Bronchial epithelial cell (primary cell): ENCODE data around the gene LRP1B. TPM values are rescaled to one million over a fixed set of nuclear protein-coding genes. Genes with fewer than 3 reads are reported as not detected.
"Not testable (repeated sequence)": the region's sequence is repeated elsewhere in the genome, so short reads cannot be mapped to it uniquely, and the experiment has no call there.

Experiments
- DNase-seq: peaks from one replicate; pipeline ENCODE4 v3.0.0-alpha.2; 2010; ENCODE audit warnings: low read depth
- FAIRE-seq: peaks from 2 replicates; lab custom pipeline; 2011; peaks lifted over from hg19 to GRCh38; lab: Jason Lieb, UNC
- H3K27me3 ChIP-seq: 2 replicates; pipeline ENCODE4 v1.5.1; 2011; ENCODE audit warnings: low read length; ENCODE audit not compliant: control insufficient read depth, insufficient read depth
- H3K36me3 ChIP-seq: 2 replicates; pipeline ENCODE4 v1.5.1; 2011; ENCODE audit warnings: low read length; ENCODE audit not compliant: control insufficient read depth, insufficient read depth
- H3K4me3 ChIP-seq: 2 replicates; pipeline ENCODE4 v1.5.1; 2011; ENCODE audit warnings: mild to moderate bottlenecking, low read depth, low read length, control low read depth
- CTCF ChIP-seq: IDR thresholded peaks from 2 replicates; pipeline ENCODE4 v1.5.1; 2011; ENCODE audit warnings: mild to moderate bottlenecking, moderate library complexity, low read length, control low read depth, inconsistent platforms; ENCODE audit not compliant: insufficient read depth, severe bottlenecking
- total RNA-seq: library from RNA; depleted of rRNA; stranded (reverse); fragments of >200 nt; gene quantifications from 2 replicates; pipeline ENCODE4 v1.2.1, GENCODE V29; 2014

LRP1B gene
- total RNA-seq, 1 donor from 2014 or later: under 0.01 TPM

- H3K27me3 ChIP-seq: no peaks in the 10 kb centered on the region
- no peak for DNase-seq
- H3K4me3 ChIP-seq: no peak overlapping the region
- H3K36me3 ChIP-seq: no peaks in the 10 kb centered on the region
- no peak for TF ChIP-seq CTCF
- FAIRE-seq: no peak
Measured at GRCh38 chr2:140565756-140566155, 1565.1 kb downstream of the LRP1B start.

GRCh38 chr2:140555701-140556100 is 1575.1 kb downstream of the LRP1B start:
- FAIRE-seq: no peak
- no peaks in the 10 kb centered on the region for H3K27me3 ChIP-seq
- DNase-seq: no peak

GRCh38 chr2:140552634-140553033 is 1578.2 kb downstream of the LRP1B start:
- FAIRE-seq: no peak
- TF ChIP-seq CTCF: no peak

More at GRCh38 chr2:140555701-140556100, 1575.1 kb downstream of the LRP1B start:
- Histone ChIP-seq H3K4me3 (no peak overlapping the region), H3K36me3 (no peaks in the 10 kb centered on the region)
- TF ChIP-seq CTCF: no peak

GRCh38 chr2:140551287-140551686 is 1579.5 kb downstream of the LRP1B start:
- DNase-seq (no peak), FAIRE-seq (no peak)
- Histone ChIP-seq H3K4me3 (no peak overlapping the region), H3K27me3 (no peaks in the 10 kb centered on the region), H3K36me3 (no peaks in the 10 kb centered on the region)
- no peak for TF ChIP-seq CTCF

More at GRCh38 chr2:140552634-140553033, 1578.2 kb downstream of the LRP1B start:
- no peak for DNase-seq
- Histone ChIP-seq H3K27me3 (no peaks in the 10 kb centered on the region), H3K4me3 (no peak overlapping the region), H3K36me3 (no peaks in the 10 kb centered on the region)

GRCh38 chr2:140550821-140551220 is 1580.0 kb downstream of the LRP1B start:
- Histone ChIP-seq H3K36me3 (no peaks in the 10 kb centered on the region), H3K27me3 (no peaks in the 10 kb centered on the region), H3K4me3 (no peak overlapping the region)
- no peak for FAIRE-seq
- no peak for TF ChIP-seq CTCF
- DNase-seq: no peak

GRCh38 chr2:140544769-140545168 is 1586.0 kb downstream of the LRP1B start:
- not testable (repeated sequence) for DNase-seq

More at GRCh38 chr2:140544769-140545168, 1586.0 kb downstream of the LRP1B start:
- not testable (repeated sequence) for H3K4me3 ChIP-seq, H3K36me3 ChIP-seq, FAIRE-seq, H3K27me3 ChIP-seq
